HG03280 (cell line): ENCODE measurements around the gene UTS2R.
"Not testable (repeated sequence)": the region's sequence is repeated elsewhere in the genome, so short reads cannot be mapped to it uniquely, and the experiment has no call there.

Experiments used
- ATAC-seq: cut with Tn5 transposase; IDR thresholded peaks from one replicate; pipeline ENCODE4 v1.9.1; 2021; ENCODE audit warnings: mild to moderate bottlenecking, moderate library complexity; ENCODE audit not compliant: unreplicated experiment

UTS2R gene

GRCh38 chr17:82334204-82334621 is 37.4 kb upstream of the UTS2R start:
- no peak for ATAC-seq

DNA sequence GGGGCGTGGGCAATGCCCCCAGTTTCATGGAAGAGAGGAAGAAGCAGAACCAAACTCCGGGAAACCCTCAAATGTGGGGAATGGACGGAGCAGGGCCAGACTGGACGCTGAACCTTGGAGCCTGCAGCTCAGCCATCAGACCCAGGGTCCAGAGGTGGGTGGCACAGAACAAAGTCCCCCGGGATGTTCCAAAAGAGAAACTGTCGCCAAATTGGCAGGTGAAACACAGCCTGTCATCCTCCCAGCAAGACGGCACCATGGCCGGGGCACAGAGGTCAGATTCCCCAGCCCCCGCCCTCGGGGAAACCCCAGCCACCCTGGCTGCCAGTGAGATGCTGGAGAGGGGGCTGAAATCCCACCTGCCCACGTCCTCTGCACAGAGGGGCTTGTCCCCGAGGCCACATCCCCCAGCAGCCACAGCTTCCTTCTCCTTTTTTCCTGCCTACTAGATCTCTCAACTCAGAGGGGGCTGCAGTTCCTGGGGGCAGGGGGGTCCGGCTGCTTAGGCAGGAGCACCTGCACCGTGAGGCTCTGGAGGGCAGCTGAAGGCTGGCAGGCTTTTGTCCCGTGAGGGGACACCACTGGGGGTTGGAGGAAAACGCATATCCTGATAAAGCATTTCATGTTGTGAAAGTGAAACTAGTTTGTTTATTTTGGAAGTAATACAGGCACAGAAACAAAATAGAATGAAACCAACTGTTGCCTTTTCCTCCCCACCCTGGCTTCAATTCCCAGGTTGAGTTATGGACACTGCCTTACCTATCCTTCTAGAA is 36.8 kb upstream of the UTS2R start:
- ATAC-seq: no peak

GRCh38 chr17:82338858-82339633 is 32.5 kb upstream of the UTS2R start:
- no peak for ATAC-seq

DNA sequence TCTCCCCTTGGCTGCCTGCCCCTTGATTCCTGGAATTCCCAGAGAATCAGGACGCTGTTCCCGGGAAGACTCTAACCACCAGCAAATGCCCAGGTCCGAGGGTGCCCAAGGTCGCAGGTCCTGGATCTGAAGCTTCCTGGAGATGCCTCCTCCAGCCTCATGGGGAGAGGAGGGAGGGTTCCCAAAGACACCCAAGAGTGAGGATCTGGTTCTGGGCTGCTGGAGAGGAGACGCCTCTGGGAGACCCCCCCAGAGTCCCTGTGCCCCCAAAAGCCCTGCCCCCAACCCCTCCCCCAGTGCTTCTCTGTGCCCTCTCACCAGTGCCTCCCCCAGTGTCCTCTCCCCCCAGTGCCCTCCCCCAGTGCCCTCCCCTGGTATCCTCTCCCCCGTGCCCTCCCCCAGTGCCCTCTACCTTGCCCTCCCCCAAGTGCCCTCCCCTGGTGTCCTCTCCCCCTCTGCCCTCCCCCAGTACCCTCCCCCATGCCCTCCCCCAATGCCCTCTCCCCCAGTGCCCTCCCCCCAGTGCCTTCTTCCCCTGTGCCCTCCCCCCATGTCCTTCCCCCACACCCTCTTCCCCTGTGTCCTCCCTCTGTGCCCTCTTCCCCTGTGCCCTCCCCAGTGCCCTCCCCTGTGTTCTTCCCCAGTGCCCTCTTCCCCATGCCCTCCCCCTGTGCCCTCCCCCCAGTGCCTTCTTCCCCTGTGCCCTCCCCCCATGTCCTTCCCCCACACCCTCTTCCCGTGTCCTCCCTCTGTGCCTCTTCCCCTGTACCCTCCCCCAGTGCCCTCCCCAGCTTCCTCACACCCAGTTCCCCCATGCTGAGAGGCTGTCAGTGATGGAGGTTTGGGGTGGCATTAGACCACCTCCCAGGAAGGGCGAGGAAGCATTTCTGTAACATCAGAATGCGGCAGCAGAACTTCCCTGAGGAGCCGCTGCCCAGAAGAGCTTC is 31.7 kb upstream of the UTS2R start:
- no peak for ATAC-seq

DNA sequence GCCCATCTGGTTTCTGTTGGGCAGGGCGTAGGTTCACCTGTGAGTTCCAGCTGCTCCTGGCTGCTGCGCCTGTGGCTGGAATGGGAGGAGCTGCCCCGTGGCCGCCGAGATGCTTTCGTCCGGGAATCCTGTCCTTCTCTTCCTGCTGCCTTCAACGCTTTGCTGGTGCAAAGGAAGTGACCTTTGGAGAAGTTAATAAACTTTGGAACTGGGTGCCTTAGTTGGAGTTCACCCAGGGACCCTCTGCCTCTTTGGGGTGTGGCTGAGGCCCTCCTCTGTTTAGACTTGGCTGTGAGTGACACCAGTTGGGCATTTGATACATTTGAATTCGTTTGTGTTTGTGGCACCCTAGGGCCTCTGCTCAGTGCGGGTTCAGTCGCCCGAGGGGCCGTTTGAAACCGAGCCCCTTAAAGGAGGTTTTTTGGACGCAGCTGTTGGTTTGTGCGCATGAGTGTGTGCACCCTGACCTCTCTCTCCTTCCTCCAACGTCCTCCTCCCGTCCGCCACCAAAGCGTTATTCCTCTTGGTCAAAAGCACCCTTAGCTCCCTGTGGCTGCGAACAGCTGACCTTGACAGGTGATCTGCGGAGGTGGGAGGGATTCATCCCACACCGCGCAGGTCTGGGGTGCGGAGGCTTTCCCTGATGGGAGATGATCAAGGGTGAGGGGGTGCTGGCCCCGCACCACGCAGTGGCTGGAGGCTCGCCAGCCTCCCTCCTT is 29.0 kb upstream of the UTS2R start:
- ATAC-seq: no peak

- ATAC-seq: no peak
These were observed 28.0 kb upstream of the UTS2R start for GRCh38 chr17:82343560-82343959.

DNA sequence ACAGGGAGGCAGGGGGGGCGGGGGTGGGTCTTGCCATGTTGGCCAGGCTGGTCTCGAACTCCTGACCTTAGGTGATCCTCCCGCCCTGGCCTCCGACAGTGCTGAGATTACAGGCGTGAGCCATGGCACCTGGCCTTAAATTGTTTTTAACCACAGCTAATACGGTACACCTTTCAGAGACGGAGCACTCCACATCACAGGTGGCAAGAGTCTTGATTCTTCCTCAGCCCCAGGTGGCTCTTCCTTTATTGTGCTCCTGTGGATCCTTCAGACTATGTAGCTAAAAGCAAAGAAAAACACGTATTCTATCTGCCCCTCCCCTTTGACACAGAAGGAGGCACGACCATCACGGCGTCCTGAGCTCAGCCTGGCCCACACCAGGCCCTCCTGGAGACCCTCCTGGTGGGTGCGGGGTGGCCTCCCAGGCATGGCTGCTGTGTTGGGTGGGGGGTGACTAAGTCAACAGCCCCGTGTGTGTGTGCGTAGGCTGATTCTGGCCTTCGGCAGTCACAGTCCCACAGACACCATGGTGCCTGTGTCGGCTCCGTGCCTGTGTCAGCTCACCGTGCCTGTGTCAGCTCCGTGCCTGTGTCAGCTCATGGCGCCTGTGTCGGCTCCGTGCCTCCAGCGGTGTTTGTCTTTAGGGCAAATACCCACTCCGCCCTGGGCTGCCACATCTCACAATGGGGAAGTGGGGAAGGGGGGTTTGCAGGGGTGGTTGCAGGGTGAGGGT is 27.2 kb upstream of the UTS2R start:
- ATAC-seq: no peak

GRCh38 chr17:82345151-82345976 is 26.2 kb upstream of the UTS2R start:
- ATAC-seq: no peak

DNA sequence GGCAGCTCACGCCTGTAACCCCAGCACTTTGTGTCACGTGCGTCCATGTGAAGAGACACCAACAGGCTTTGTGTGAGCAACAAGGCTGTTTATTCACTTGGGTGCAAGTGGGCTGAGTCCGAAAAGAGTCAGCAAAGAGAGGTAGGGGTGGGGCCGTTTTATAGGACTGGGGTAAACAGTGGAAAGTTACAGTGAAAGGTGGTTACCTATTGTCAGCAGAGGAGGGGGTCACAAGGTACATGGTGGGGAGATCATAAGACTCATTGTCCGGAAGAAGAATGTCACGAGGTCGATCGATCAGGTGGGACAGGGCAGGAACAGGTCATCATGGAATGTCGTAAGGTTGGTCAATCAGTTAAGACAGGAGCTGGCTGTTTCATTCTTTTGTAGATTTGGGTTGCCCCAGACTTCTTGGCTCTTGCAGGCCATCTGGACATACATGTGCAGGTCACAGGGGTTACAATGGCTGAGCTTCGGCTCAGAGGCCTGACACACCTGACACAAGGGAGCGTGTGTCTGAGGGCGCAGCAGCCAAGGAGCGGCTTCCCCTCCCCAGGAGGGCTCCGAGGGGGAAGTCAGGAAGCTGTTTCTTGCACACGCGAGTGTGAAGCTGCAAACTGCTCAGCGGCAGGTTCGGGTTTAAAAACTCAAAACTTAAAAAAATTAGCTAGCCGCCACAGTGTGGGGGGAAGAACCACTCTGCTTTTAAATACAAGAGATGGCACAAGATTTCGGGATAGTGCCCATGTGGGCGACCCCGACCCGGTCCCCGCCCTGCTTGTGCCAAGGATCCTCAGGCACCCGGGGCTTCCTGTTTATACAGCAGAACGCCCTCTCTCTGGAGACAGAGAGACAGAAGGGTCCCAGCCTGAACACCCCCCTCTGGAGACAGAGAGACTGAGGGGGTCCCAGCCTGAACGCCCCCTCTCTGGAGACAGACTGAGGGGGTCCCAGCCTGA is 24.9 kb upstream of the UTS2R start:
- no peak for ATAC-seq

DNA sequence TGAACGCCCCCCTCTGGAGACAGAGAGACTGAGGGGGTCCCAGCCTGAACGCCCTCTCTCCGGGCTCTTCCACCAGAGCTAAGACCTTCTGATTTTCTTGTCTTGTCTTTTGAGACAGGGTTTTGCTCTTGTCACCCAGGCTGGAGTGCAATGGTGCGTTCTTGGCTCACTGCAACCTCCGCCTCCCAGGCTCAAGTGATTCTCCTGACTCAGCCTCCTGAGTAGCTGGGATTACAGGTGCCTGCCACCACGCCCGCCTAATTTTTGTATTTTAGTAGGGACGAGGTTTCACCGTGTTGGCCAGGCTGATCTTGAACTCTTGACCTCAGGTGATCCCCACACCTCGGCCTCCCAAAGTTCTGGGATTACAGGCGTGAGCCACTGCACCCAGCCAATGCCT is 23.6 kb upstream of the UTS2R start:
- ATAC-seq: not testable (repeated sequence)

GRCh38 chr17:82348434-82348833 is 23.1 kb upstream of the UTS2R start:
- no peak for ATAC-seq

DNA sequence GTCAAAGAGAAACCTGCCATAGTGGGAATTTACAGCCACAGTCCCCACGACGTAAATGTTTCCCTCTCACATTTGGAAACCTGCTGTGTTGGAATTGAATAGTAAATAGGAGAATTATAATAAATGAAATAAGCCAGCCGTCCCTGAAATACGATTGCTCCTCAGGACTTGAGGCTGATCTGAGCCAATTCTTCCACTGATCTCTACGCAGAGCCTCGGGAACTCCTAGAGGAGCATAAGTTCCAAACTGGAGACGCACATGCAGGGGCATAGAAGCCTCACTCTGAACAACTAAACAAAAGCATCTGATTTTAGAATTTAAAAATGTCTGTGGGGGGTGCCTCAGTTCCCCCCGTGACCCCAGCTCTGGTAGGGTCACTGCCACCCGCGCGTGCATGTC is 22.7 kb upstream of the UTS2R start:
- ATAC-seq: no peak

- ATAC-seq: no peak
These were observed 22.3 kb upstream of the UTS2R start for GRCh38 chr17:82349287-82349701.

DNA sequence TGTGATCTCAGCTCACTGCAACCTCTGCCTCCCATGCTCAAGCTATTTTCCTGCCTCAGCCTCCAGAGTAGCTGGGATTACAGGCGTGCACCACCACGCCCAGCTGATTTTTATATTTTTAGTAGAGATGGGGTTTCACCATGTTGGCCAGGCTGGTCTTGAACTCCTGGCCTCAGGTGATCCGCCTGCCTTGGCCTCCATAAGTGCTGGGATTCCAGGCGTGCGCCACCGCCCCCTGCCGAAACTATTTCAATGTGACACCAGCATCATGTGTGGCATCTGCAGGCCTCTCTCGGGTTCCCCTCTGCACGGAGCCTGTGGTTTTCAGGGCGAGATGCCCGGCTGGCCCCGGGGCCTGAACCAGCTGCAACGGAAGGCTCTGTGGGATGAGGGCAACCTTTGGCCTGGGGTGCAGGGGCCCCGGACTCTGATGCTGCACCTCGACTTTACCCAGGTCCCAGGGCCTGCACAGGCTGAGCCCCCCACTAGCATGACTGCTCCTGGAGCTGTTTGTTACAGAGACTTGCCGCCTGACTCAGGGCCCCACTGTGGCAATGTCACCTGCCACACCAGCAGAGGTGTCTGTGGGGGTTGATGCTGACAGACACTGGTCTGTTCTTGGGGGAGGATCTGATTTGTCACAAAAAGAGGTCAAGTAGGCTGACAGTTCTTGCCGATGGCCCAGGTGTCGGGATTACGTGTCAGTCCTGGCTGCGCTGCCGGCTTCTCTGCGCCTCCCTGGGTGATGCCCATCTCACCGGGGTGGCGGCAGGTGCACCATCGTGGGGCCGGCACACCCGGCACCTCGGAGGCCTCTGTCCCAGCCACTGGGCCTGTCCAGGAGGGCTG is 21.2 kb upstream of the UTS2R start:
- ATAC-seq: no peak

GRCh38 chr17:82351254-82351712 is 20.3 kb upstream of the UTS2R start:
- no peak for ATAC-seq

GRCh38 chr17:82351713-82352488 is 19.7 kb upstream of the UTS2R start:
- ATAC-seq: peak; percentile 58
